ENCODE measurements around the gene SORT1. TPM values are rescaled to one million over a fixed set of nuclear protein-coding genes. Genes with fewer than 3 reads are reported as not detected.

The SORT1 gene
- polyA plus RNA-seq, 1 of the 3 experiments (the other 2 are of a cell fraction), result 8.5 TPM

GRCh38 chr1:109300650-109301151 is 97.0 kb downstream of the SORT1 start:
- no peaks in the 10 kb centered on the region for H4K20me1 ChIP-seq (ENCODE audit: insufficient read depth)
- H3K27ac ChIP-seq (ENCODE audit: low read depth in 2 of 2, low read length in 1 of 2), result no peak overlapping the region
- H3K9me3 ChIP-seq, result no peaks in the 10 kb centered on the region
- TF ChIP-seq NFIC (IDR thresholded peaks at IDR 0.05; ENCODE audit: borderline replicate concordance) (no peak), USF1 (IDR thresholded peaks at IDR 0.05; ENCODE audit: borderline replicate concordance, low read depth) (no peak), MXI1 (IDR thresholded peaks at IDR 0.05; ENCODE audit: low read depth, low read length) (no peak), PBX3 (IDR thresholded peaks at IDR 0.05) (no peak), EP300 (IDR thresholded peaks at IDR 0.05; ENCODE audit: borderline replicate concordance in 1 of 2, low read depth in 1 of 2, low read length in 1 of 2) (no peak), TCF12 (IDR thresholded peaks at IDR 0.05) (no peak), JUND (IDR thresholded peaks at IDR 0.05) (no peak), TAF1 (IDR thresholded peaks at IDR 0.05; ENCODE audit: borderline replicate concordance, low read depth, low read length) (no peak), CTCF (IDR thresholded peaks at IDR 0.05) (no peak), TEAD4 (IDR thresholded peaks at IDR 0.05; ENCODE audit: borderline replicate concordance, insufficient read depth) (no peak), RXRA (IDR thresholded peaks at IDR 0.05; ENCODE audit: borderline replicate concordance, low read depth) (no peak), RFX5 (IDR thresholded peaks at IDR 0.05; ENCODE audit: low read length) (no peak), SIN3A (IDR thresholded peaks at IDR 0.05; ENCODE audit: borderline replicate concordance, low read depth, low read length) (no peak), GATA2 (CRISPR knock-in tag; IDR thresholded peaks at IDR 0.05) (no peak), FOXJ3 (CRISPR knock-in tag; IDR thresholded peaks at IDR 0.05) (no peak), CHD2 (IDR thresholded peaks at IDR 0.05; ENCODE audit: low read length, partially characterized antibody) (no peak), ELF1 (IDR thresholded peaks at IDR 0.05) (no peak)
- TF ChIP-seq, protein P1, sequence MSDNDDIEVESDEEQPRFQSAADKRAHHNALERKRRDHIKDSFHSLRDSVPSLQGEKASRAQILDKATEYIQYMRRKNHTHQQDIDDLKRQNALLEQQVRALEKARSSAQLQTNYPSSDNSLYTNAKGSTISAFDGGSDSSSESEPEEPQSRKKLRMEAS (IDR thresholded peaks at IDR 0.05; ENCODE audit: low read depth), result no peak
- TF ChIP-seq, protein P2, sequence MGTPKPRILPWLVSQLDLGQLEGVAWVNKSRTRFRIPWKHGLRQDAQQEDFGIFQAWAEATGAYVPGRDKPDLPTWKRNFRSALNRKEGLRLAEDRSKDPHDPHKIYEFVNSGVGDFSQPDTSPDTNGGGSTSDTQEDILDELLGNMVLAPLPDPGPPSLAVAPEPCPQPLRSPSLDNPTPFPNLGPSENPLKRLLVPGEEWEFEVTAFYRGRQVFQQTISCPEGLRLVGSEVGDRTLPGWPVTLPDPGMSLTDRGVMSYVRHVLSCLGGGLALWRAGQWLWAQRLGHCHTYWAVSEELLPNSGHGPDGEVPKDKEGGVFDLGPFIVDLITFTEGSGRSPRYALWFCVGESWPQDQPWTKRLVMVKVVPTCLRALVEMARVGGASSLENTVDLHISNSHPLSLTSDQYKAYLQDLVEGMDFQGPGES (IDR thresholded peaks at IDR 0.05; ENCODE audit: low read depth, low read length), result no peak
- no peak overlapping the region for H2AFZ ChIP-seq (ENCODE audit: low read depth)
- no peak overlapping the region for H3K4me2 ChIP-seq
- WGBS (ENCODE audit: low lambda C conversion rate), result 94% methylated on average over 15 of the region's 16 CpGs
- ChIA-PET CTCF (no interaction called here), POLR2A (no interaction called here)
- DNase-seq, result no peak
- H3K9me2 ChIP-seq, result no peaks in the 10 kb centered on the region
- H3K79me2 ChIP-seq (ENCODE audit: insufficient read depth), result no peaks in the 10 kb centered on the region
- H3K27me3 ChIP-seq (ENCODE audit: insufficient read depth), result no peaks in the 10 kb centered on the region
- no peak overlapping the region for H3K4me3 ChIP-seq (ENCODE audit: low read depth in 2 of 2, low read length in 1 of 2)
- peaks cover 9 to 20% of the 10 kb centered on the region in 2 experiments for H3K4me1 ChIP-seq (ENCODE audit: control insufficient read depth in 1 of 2, insufficient read depth in 2 of 2, low read depth in 1 of 2, low read length in 1 of 2)
- no peaks in the 10 kb centered on the region for H3K36me3 ChIP-seq (replicated peaks in 1 of 2; ENCODE audit: control insufficient read depth in 1 of 2, insufficient read depth in 2 of 2, low read length in 1 of 2)
- H3K9ac ChIP-seq, result no peak overlapping the region
- H3F3A ChIP-seq (replicated peaks; ENCODE audit: insufficient read depth), result peaks cover 9% of the 10 kb centered on the region
